ENCODE measurements around the gene RNF125. TPM values are rescaled to one million over a fixed set of nuclear protein-coding genes. Genes with fewer than 3 reads are reported as not detected.

RNF125 gene
- total and polyA plus RNA-seq, 4 donors, result 4.1 to 6.7 (median 5.9) TPM

Other genes with a start within 250 kb of the RNF125 start
- gene TRAPPC8, start 75.7 kb upstream of the RNF125 start, total RNA-seq, result 100 to 1,000 TPM in 1 of 2 donors, 10 to 100 TPM in 1; 60.2 to 109 TPM
- 10 to 100 TPM; 44.9 to 45.7 TPM for gene TRAPPC8, start 75.7 kb upstream of the RNF125 start, polyA plus RNA-seq (ENCODE audit: insufficient read length in 2 of 2)
- gene RNF138, start 73.0 kb downstream of the RNF125 start, total RNA-seq, result 10 to 100 TPM; 49.8 to 58.8 TPM
- 10 to 100 TPM; 34.9 to 48.3 TPM for gene RNF138, start 73.0 kb downstream of the RNF125 start, polyA plus RNA-seq (ENCODE audit: insufficient read length in 2 of 2)
- under 1 TPM; 0.11 to 0.20 TPM for gene MEP1B, start 171.2 kb downstream of the RNF125 start, total RNA-seq
- under 1 TPM; 0.14 to 0.38 TPM for gene MEP1B, start 171.2 kb downstream of the RNF125 start, polyA plus RNA-seq (ENCODE audit: insufficient read length in 2 of 2)

All from spinal cord (tissue), 4 donors.